ENCODE data around the gene MAGEE2.
A peak's percentile ranks its signal among the peaks of the same experiment; 100 is the strongest.
"Not testable (repeated sequence)": the region's sequence is repeated elsewhere in the genome, so short reads cannot be mapped to it uniquely, and the experiment has no call there.

MAGEE2 gene, protein sequence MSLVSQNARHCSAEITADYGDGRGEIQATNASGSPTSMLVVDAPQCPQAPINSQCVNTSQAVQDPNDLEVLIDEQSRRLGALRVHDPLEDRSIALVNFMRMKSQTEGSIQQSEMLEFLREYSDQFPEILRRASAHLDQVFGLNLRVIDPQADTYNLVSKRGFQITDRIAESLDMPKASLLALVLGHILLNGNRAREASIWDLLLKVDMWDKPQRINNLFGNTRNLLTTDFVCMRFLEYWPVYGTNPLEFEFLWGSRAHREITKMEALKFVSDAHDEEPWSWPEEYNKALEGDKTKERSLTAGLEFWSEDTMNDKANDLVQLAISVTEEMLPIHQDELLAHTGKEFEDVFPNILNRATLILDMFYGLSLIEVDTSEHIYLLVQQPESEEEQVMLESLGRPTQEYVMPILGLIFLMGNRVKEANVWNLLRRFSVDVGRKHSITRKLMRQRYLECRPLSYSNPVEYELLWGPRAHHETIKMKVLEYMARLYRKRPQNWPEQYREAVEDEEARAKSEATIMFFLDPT

DNA sequence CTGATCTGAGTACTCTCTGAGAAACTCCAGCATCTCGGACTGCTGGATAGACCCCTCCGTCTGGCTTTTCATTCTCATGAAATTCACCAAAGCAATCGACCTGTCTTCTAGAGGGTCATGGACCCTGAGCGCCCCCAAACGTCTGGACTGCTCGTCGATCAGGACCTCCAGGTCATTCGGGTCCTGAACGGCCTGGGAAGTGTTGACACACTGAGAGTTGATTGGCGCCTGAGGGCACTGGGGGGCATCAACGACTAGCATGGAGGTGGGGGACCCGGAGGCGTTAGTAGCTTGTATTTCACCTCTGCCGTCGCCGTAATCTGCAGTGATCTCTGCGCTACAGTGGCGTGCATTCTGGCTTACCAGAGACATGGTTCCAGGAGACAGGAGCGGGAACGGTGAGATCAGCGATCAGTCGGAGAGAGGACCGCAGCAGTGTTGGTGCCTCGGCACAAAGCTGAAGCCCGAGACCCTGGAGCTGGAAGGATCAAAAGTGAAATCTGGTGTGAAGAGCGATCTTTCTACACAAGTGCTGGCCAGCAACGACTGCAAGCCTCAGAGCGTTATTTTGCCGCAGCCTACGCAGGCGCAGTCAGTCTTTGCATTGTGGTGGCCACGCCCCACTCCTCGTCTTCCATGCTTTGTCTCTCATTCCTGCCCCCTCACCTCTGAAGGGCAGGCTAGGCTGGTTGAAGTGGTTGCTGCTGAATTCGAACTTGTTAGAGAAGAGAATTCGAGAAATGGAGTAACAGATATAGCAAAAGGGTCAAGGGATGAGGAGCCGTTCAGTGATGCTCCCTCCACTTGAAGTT lies at the start of gene MAGEE2:
Gene MAGEE2 (minus strand): TSS at position 575 of the 812 bp plus-strand sequence. CDS start 203 bp downstream, at position 372.
- no peak within 1 kb of the TSS for H3K4me3 ChIP-seq (ENCODE audit: low read length)
- no peak for TF ChIP-seq ZNF274 (IDR thresholded peaks at IDR 0.05; ENCODE audit: low read depth, low read length)

DNA sequence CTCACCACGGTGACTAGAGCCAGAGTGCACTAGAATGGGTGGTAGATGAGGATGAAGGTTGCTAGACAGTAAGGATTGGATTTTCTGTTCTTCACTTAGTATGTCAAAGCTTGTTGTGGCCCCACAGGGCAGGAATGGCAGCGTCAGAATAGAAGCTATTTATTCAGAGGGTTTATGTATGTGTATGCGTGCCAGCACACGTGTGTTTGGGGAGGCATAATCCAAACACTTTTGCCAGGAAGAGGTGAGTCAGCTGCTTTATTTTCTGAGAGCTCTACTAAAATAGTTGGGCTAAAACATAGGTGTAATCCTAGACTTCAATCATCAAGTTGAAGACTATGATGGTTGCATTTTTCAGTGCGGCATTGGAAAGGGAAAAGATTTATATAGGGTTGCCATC lies 1.2 kb upstream of the MAGEE2 start:
- TF ChIP-seq ZNF274 (IDR thresholded peaks at IDR 0.05; ENCODE audit: low read depth, low read length): no peak
- no peak overlapping the region for H3K4me3 ChIP-seq (ENCODE audit: low read length)

DNA sequence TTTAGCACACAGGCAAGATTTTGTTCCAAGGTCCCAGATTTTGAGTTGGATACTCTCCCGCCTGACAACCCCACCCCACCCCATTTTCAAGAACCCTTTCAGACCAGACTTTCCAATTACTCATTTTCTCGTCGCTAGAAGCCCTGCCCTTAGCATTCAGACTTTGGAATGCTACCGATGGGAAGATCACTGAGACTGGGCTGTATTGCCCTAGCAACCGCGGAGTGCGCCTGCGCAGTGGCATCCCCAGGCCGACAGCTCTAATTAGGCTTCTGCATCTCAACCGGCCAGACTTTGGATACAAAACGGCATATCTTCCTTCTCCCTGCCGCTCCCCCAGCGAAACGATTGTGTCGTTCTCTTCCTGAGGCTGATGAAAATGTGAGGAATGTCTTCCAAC lies 3.4 kb downstream of the MAGEE2 start:
- no peak for TF ChIP-seq ZNF274 (IDR thresholded peaks at IDR 0.05; ENCODE audit: low read depth, low read length)
- H3K4me3 ChIP-seq (ENCODE audit: low read length): no peak overlapping the region

DNA sequence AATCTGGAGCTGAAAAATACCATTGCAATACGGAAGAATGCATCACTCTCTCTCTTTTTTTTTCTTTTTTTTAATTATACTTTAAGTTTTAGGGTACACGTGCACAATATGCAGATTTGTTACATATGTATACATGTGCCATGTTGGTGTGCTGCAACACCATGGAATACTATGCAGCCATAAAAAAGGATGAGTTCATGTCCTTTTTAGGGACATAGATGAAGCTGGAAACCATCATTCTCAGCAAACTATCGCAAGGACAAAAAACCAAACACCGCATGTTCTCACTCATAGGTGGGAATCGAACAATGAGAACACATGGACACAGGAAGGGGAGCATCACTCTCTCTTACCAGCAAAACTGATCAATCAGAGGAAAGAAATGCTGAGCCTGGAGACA lies 17.0 kb downstream of the MAGEE2 start:
- H3K4me3 ChIP-seq (ENCODE audit: low read length): not testable (repeated sequence)

DNA sequence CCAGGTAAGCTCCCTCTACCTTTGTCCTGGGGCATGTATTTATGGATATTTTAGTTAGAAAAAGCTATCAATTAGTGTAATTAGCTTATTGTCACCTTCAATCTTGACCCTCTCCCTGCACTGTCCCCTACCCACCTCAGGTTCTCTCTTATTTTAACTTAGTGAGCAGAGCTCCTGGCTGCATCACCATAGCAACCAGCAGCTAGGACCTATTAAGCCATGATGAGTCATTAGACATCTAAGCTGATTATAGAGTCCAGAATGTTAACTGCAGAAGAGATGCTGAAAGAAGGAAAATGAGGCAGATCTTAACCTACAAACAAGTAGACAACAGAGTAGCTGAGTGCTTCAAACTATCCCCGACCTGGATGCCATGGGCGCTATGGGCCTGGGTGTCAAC lies 36.6 kb downstream of the MAGEE2 start:
- H3K4me3 ChIP-seq (ENCODE audit: low read length): no peak overlapping the region
- TF ChIP-seq ZNF274 (IDR thresholded peaks at IDR 0.05; ENCODE audit: low read depth, low read length): no peak

DNA sequence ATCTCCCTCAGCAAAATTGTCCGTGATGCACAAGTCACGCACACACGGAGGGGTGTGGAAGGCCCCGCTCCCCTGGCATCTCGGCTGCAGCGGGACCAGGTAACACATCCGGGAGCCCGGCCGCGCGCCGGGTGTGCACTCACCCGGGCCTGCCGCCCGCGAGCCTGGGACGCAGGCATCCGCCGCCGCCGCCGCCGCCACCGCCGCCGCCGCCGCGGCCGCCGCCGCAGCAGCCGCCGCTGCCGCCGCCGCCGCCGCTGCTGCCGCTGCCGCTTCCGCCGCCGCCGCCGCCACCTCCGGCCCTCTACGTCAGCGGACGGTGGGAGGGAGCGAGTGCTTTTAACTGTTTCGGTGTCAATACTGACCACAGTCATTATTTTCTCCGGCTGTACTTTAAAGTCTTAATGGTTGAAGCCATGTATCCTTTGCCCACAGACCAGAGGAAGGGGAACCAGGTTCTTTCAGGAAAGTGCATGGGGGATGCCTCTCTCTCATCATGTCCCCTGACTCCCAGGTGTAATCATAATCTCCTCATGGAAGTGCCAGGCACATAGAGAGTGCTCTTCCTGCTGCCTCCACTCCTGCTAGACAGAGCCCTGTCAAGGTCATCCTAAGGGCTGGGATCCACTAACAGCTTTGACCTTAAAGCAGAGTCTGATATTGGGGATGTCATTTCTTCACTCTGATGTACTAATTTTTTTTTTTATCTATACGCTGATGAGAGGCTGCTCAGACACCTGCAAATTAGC lies 38.0 kb downstream of the MAGEE2 start:
- peak overlapping the region; percentile 49; the same call in 1 of the 2 replicates for H3K4me3 ChIP-seq (ENCODE audit: low read length)
- TF ChIP-seq ZNF274 (IDR thresholded peaks at IDR 0.05; ENCODE audit: low read depth, low read length): no peak

Measured in GM08714 (cell line).